Endothelial cell of umbilical vein (primary cell): Measurements from ENCODE around the gene PCNX1. TPM values are rescaled to one million over a fixed set of nuclear protein-coding genes. Genes with fewer than 3 reads are reported as not detected.

Experiments
- BruUV-seq: library from RNA; stranded (reverse); fragments of 400-500 nt; replicated peaks from 2 replicates; lab custom pipeline; 2021; lab: Mats Ljungman, UMichigan
- CTCF ChIA-PET: fragments of 300-600, 350-600 bp; sonication (Branson Sonifier 250); formaldehyde crosslinking; loops from one replicate; lab custom pipeline; 2021; ENCODE audit warnings: antibody characterized with exemption, inconsistent platforms; lab: Charles Lee
- POLR2A ChIA-PET: fragments of 300-600, 350-600 bp; sonication (Branson Sonifier 250); formaldehyde crosslinking; loops from one replicate; lab custom pipeline; 2021; ENCODE audit warnings: antibody characterized with exemption, inconsistent platforms; lab: Charles Lee
- DNase-seq: peaks from one replicate; pipeline ENCODE4 v3.0.0-alpha.2; 2011; ENCODE audit warnings: low read depth, low spot score
- FAIRE-seq: peaks from 2 replicates; lab custom pipeline; 2011; peaks lifted over from hg19 to GRCh38; lab: Jason Lieb, UNC
- H2AFZ ChIP-seq: 2 replicates; pipeline ENCODE4 v1.6.0; 2012; ENCODE audit warnings: low read depth, low read length, control low read depth, inconsistent platforms
- H3K27ac ChIP-seq: 2 replicates; pipeline ENCODE4 v1.5.1; 2011; ENCODE audit warnings: low read depth, mild to moderate bottlenecking, control low read depth, low read length, moderate library complexity; ENCODE audit not compliant: insufficient read depth
- H3K27me3 ChIP-seq, 2 experiments: 2 replicates each; pipeline versions ENCODE4 v1.6.0 to v1.6.1; 2011; ENCODE audit warnings: low read length in 2 of 2, mixed read lengths in 1 of 2; ENCODE audit not compliant: control insufficient read depth in 2 of 2, insufficient read depth in 2 of 2
- H3K36me3 ChIP-seq, 2 experiments: 2 replicates in 1 of 2; 3 replicates in 1 of 2; pipeline ENCODE4 v1.5.1; 2011; ENCODE audit warnings: low read length in 2 of 2, mild to moderate bottlenecking in 1 of 2, moderate library complexity in 1 of 2; ENCODE audit not compliant: control insufficient read depth in 2 of 2, insufficient read depth in 2 of 2; ENCODE audit errors: extremely low read depth in 1 of 2
- H3K4me1 ChIP-seq: 3 replicates; pipeline ENCODE4 v1.5.1; 2011; ENCODE audit warnings: mild to moderate bottlenecking, low read length; ENCODE audit not compliant: control insufficient read depth, insufficient read depth; ENCODE audit errors: extremely low read depth
- H3K4me2 ChIP-seq: 2 replicates; pipeline ENCODE4 v1.6.1; 2011; ENCODE audit warnings: low read length, control low read depth, mixed read lengths; ENCODE audit not compliant: insufficient read depth
- H3K4me3 ChIP-seq, 3 experiments: fragments of 200-600 bp in 1 of 3; sonication (generic), shearing (Covaris generic) in 1 of 3; replicated peaks in 1 of 3; 2 replicates each; pipeline ENCODE4 v1.5.1; 2011 to 2016; ENCODE audit warnings: control low read depth in 3 of 3, low read length in 3 of 3, mild to moderate bottlenecking in 2 of 3, inconsistent platforms in 1 of 3, low read depth in 1 of 3, moderate library complexity in 1 of 3; ENCODE audit not compliant: insufficient read depth in 1 of 3
- H3K79me2 ChIP-seq: 2 replicates; pipeline ENCODE4 v1.6.0; 2012; ENCODE audit warnings: low read length, inconsistent platforms; ENCODE audit not compliant: control insufficient read depth, insufficient read depth
- H3K9ac ChIP-seq: replicated peaks from 2 replicates; pipeline ENCODE3; 2011; ENCODE audit warnings: low read length, control low read depth; ENCODE audit not compliant: insufficient read depth; ENCODE audit errors: extremely low read depth
- H3K9me1 ChIP-seq: replicated peaks from 3 replicates; pipeline ENCODE4 v1.6.0; 2011; ENCODE audit warnings: mild to moderate bottlenecking, low read length; ENCODE audit not compliant: control insufficient read depth, insufficient read depth; ENCODE audit errors: extremely low read depth
- H3K9me3 ChIP-seq: replicated peaks from 2 replicates; pipeline ENCODE4 v1.5.1; 2012; ENCODE audit warnings: low read length, inconsistent platforms; ENCODE audit not compliant: control insufficient read depth, insufficient read depth
- H4K20me1 ChIP-seq: replicated peaks from 2 replicates; pipeline ENCODE3; 2011; ENCODE audit warnings: mild to moderate bottlenecking, low read length; ENCODE audit not compliant: control insufficient read depth, insufficient read depth; ENCODE audit errors: extremely low read depth
- CTCF ChIP-seq, 2 donors: IDR thresholded peaks; 1 replicate in 1 of 2; 2 replicates in 1 of 2; pipeline ENCODE4 v1.5.1; 2011; ENCODE audit warnings: low read length in 2 of 2, mild to moderate bottlenecking in 2 of 2, moderate library complexity in 2 of 2, control low read depth in 1 of 2, inconsistent platforms in 1 of 2, low read depth in 1 of 2; ENCODE audit not compliant: insufficient read depth in 1 of 2; ENCODE audit errors: extremely low read depth in 1 of 2
- EZH2 ChIP-seq: IDR thresholded peaks from 2 replicates; pipeline ENCODE4 v1.6.1; 2012; ENCODE audit warnings: borderline replicate concordance, low read depth, mild to moderate bottlenecking, moderate library complexity, low read length, inconsistent platforms; ENCODE audit not compliant: severe bottlenecking
- FOS ChIP-seq: IDR thresholded peaks from 2 replicates; pipeline ENCODE4 v1.6.1; 2011; ENCODE audit warnings: mild to moderate bottlenecking, low read length, moderate library complexity, borderline replicate concordance; ENCODE audit not compliant: insufficient read depth
- GATA2 ChIP-seq: IDR thresholded peaks from 2 replicates; pipeline ENCODE4 v1.7.0; 2011; ENCODE audit warnings: low read depth, mild to moderate bottlenecking, moderate library complexity, mixed read lengths, low read length; ENCODE audit not compliant: insufficient read length, insufficient read depth
- JUN ChIP-seq: IDR thresholded peaks from 2 replicates; pipeline ENCODE4 v1.6.1; 2011; ENCODE audit warnings: borderline replicate concordance, low read depth; ENCODE audit not compliant: insufficient read length, insufficient read depth
- MAX ChIP-seq: IDR thresholded peaks from 2 replicates; pipeline ENCODE4 v1.6.1; 2011; ENCODE audit not compliant: insufficient read depth, insufficient read length
- MYC ChIP-seq: IDR thresholded peaks from one replicate; pipeline ENCODE4 v1.6.1; 2011; ENCODE audit warnings: mild to moderate bottlenecking, low read depth, low read length
- POLR2A ChIP-seq: IDR thresholded peaks from 2 replicates; pipeline ENCODE4 v1.6.1; 2012; ENCODE audit warnings: low read depth, mild to moderate bottlenecking, control low read depth, low read length
- POLR2AphosphoS5 ChIP-seq: IDR thresholded peaks from 2 replicates; pipeline ENCODE4 v1.6.1; 2012; ENCODE audit warnings: low read depth, mild to moderate bottlenecking, control low read depth, low read length, moderate library complexity; ENCODE audit not compliant: insufficient read depth
- dilution Hi-C: fragments of 300-500 bp; cut with MboI; formaldehyde crosslinking; loops from one replicate; pipeline ENCODE4 v1.15.0; 2019; ENCODE audit warnings: low sequenced_read_pairs; ENCODE audit not compliant: extremely low pct_ligation_motif_present
- intact Hi-C: fragments of 100-400 bp; cut with micrococcal nuclease; formaldehyde crosslinking; loops from one replicate; pipeline ENCODE4 v1.10.0; 2022
- polyA plus RNA-seq, 4 experiments: library from polyadenylated mRNA; depleted of rRNA in 3 of 4; stranded (reverse) in 3 of 4; unstranded in 1 of 4; fragments of >200 nt; gene quantifications; 2 replicates each; pipeline versions ENCODE4 v1.2.1 to v1.2.3, GENCODE V29; 2011 to 2012; ENCODE audit warnings: missing spikeins in 1 of 4
- total RNA-seq: library from RNA; stranded (reverse); gene quantifications from 2 replicates; pipeline ENCODE4 v1.2.3, GENCODE V29; 2021

Gene PCNX1
- total and polyA plus RNA-seq, 2 donors (not counting 3 experiments of a cell fraction or from before 2014, with no cell fraction given), result 21.4 to 40.5 TPM

GRCh38 chr14:70916300-70916699 lies 9.0 kb downstream of the PCNX1 start:
- no peak overlapping the region for H3K27ac ChIP-seq
- ChIA-PET POLR2A (no interaction called here), CTCF (no interaction called here)

More at GRCh38 chr14:70916300-70916699, 9.0 kb downstream of the PCNX1 start:
- Histone ChIP-seq H3K79me2 (peaks cover 85% of the 10 kb centered on the region), H3K9ac (no peak overlapping the region), H3K4me3 (no peak overlapping the region), H3K9me3 (no peaks in the 10 kb centered on the region), H3K4me1 (peaks cover 24% of the 10 kb centered on the region), H3K27me3 (no peaks in the 10 kb centered on the region), H2AFZ (no peak overlapping the region), H4K20me1 (peaks cover 7% of the 10 kb centered on the region), H3K36me3 (no peaks in the 10 kb centered on the region), H3K4me2 (no peak overlapping the region), H3K9me1 (no peaks in the 10 kb centered on the region)
- dilution Hi-C loops (no loop called here), intact Hi-C loops (no loop called here)
- no peak for FAIRE-seq
- no peak for DNase-seq
- TF ChIP-seq EZH2, result no peak
- no peak for TF ChIP-seq POLR2AphosphoS5
- no peak for TF ChIP-seq POLR2A
- no peak for TF ChIP-seq GATA2
- no peak for TF ChIP-seq MAX
- no peak for TF ChIP-seq CTCF (IDR thresholded peaks at IDR 0.05; ENCODE audit: extremely low read depth in 1 of 2, insufficient read depth in 1 of 2, low read depth in 1 of 2, low read length in 2 of 2)
- no peak for TF ChIP-seq MYC
- no peak for TF ChIP-seq JUN
- no peak for TF ChIP-seq FOS
- BruUV-seq, result no TSS peak
